Measurements from ENCODE around the gene KLHL7. TPM values are rescaled to one million over a fixed set of nuclear protein-coding genes. Genes with fewer than 3 reads are reported as not detected.
"Not testable (repeated sequence)": the region's sequence is repeated elsewhere in the genome, so short reads cannot be mapped to it uniquely, and the experiment has no call there.

KLHL7 gene
- polyA plus RNA-seq, 10 donors: 18.8 to 28.9 (median 24.0) TPM

- DNase-seq: no peak
Observed at GRCh38 chr7:23106823-23107663, 1.5 kb downstream of the KLHL7 start.

GRCh38 chr7:23107781-23108180 is 2.2 kb downstream of the KLHL7 start:
- DNase-seq: peak in 1 of 3 donors; percentile 5

GRCh38 chr7:23108995-23109394 is 3.4 kb downstream of the KLHL7 start:
- DNase-seq: no peak

GRCh38 chr7:23109470-23109869 is 3.9 kb downstream of the KLHL7 start:
- no peak for DNase-seq

- DNase-seq: peak in 1 of 3 donors; percentile 24
Observed at GRCh38 chr7:23114896-23115295, 9.3 kb downstream of the KLHL7 start.

DNA sequence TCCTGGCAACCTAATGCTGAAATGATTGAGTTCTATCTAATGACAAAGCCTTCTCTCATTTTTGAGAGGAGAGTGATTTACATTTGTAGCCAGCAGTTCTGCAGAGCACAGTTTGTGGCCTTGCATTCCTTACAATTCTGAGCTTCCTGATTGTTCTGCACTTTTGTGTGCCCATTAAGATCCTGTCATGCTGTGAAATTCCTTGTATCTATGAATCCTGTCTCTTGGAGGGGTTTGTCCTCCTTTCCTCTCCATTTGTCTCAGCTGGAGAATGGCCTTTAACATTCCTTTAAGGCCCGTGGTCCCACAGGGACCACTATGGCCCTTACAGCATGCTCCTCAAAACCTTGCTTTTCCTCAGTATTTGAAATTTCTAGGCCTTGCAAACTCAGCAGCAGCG is 10.4 kb downstream of the KLHL7 start:
- no peak for DNase-seq

GRCh38 chr7:23117841-23118240 is 12.3 kb downstream of the KLHL7 start:
- DNase-seq: no peak

DNA sequence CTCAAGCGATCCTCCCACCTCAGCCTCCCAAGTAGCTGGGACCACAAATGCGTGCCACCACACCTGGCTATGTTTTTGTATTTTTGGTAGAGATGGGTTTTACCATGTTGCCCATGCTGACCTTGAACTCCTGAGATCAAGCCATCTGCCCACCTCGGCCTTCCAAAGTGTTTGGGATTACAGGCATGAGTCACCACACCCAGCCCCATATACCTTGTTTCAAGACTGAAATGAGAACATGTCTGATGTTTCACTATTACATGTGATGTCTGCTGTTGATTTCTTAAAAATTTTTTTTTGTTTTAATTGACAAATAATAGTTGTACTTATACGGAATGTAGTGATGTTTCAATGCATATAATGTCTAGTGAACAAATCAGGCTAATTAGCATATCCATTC is 14.5 kb downstream of the KLHL7 start:
- DNase-seq: no peak

DNA sequence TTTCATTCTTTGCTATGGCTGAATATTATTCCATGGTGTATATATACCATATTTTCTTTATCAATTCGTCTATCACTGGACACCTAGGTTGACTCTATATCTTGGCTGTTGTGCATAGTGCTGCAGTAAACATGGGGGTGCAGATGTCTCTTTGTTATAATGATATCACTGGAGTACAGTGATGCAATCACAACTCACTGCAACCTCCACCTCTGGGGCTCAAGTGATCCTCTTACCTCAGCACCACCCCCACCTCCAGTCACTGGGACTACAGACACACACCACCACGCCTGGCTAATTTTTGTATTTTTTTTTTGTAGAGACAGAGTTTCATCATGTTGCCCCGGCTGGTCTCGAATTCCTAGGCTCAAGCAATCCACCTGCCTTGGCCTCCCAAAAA is 15.6 kb downstream of the KLHL7 start:
- no peak for DNase-seq

GRCh38 chr7:23123007-23123406 is 17.4 kb downstream of the KLHL7 start:
- no peak for DNase-seq

DNA sequence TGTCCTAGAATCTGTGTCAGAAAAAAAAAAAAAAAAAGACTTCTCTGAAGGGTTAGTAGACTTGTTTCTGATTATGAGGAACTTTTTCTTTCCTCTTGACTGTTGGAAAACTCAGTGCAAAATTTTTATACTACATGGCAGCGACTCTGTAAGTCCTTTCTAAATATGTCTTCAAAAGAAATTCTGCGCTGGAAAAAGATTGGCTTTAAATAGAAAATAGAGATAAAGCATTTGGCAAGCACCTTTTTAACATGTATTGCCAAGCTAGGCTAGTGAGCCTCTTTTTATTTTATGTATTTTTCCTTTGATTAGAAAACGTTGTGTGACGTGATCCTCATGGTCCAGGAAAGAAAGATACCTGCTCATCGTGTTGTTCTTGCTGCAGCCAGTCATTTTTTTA is 17.9 kb downstream of the KLHL7 start:
- no peak for DNase-seq

- no peak for DNase-seq
Observed at GRCh38 chr7:23129036-23129435, 23.5 kb downstream of the KLHL7 start.

DNA sequence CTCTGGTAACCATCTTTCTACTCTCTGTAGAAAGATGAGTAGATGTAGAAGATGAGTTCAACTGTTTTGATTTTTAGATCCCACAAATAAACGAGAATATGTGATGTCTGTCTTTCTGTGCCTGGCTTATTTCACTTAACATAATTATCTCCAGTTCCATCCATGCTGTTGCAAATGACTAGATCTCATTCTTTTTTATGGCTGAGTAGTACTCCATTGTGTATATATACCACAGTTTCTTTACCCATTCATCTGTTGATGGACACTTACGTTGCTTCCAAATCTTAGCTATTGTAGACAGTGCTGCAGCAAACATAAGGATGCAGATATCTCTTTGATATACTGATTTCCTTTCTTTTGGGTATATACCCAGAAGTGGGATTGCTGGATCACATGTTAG is 26.2 kb downstream of the KLHL7 start:
- DNase-seq: not testable (repeated sequence)

DNA sequence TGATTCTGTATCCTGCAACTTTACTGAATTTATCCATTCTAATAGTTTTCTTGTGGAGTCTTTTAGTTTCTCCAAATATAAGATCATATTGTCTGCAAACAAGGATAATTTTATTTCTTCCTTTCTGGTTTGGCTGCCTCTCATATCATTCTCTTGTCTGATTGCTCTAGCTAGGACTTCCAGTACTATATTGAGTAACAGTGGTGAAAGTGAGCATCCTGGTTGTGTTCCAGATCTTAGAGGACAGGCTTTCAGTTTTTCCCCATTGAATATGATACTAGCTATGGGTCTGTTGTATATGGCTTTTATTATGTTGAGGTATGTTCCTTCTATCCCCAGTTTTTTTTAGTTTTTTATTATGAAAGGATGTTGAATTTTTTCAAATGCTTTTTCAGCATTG is 28.2 kb downstream of the KLHL7 start:
- DNase-seq: no peak

- DNase-seq: no peak
Observed at GRCh38 chr7:23135755-23136154, 30.2 kb downstream of the KLHL7 start.

- no peak for DNase-seq
Observed at GRCh38 chr7:23136216-23136615, 30.6 kb downstream of the KLHL7 start.

DNA sequence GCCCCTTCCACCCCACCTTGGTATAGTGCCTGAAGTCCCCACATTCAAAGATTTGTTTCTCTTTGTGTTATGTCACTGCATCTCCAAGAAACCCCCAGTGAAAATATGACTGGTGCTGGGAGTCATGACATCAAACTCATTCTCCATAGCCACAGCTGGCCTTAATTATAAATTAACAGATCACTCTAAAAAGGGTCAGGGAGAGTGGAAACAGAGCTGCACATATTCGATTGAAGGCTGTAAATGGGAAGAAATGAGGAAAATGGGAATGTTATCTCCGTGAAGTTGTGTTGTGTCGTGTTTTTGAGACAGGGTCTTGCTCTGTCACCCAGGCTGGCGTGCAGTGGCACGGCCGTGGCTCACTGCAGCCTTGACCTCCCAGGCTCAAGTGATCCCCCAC is 52.1 kb downstream of the KLHL7 start:
- DNase-seq: no peak

GRCh38 chr7:23158546-23158945 is 53.0 kb downstream of the KLHL7 start:
- no peak for DNase-seq

DNA sequence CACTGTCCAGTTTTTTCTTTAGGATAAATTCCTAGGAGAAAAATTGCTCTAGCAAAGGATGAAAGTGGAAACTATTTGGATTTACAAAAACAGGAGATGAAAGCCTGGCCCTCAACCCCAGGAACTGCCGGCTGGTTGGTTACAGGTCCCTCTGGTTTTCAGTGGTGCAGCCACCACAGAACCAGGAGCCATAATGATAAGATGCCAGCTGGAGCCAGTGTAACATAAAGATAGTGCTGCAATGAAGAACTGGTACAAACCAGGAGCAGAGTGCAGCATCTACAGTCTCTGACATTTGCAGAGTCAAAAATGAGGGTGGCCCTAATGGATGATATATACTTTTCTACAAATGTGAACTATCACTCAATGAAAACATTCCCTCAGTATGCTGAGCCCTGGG is 55.9 kb downstream of the KLHL7 start:
- no peak for DNase-seq

DNA sequence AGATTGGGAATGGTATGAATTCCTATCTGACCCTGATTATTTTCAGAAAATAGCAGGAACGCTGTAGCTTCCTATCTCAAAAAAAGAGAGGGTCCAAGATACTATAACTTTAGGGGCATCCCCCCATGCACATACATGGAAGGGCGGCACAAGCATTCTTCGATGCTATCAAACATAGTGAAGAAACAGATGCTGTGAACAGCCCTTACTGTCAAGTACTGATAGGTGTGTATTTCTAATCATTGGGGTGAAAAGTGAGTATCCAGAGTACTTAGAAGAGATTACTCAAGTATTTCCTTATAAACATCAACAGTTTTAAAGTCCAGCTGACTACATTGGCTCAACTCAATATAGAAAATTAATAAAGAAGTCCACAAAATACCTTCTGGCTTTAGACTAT is 59.3 kb downstream of the KLHL7 start:
- no peak for DNase-seq

- no peak for DNase-seq
Observed at GRCh38 chr7:23165316-23165715, 59.7 kb downstream of the KLHL7 start.

GRCh38 chr7:23167691-23168090 is 62.1 kb downstream of the KLHL7 start:
- no peak for DNase-seq

- no peak for DNase-seq
Observed at GRCh38 chr7:23168111-23168885, 62.7 kb downstream of the KLHL7 start.
